Stimulated activated CD4-positive, alpha-beta T cell treated with anti-CD3 and anti-CD28 coated beads, TNF-alpha, amount 100 ng/mL, for 1 hour (primary cell): ENCODE data around the gene RRAGA.
"Not testable (repeated sequence)": the region's sequence is repeated elsewhere in the genome, so short reads cannot be mapped to it uniquely, and the experiment has no call there.

Experiments
- DNase-seq, 3 donors: peaks; one replicate each; pipeline ENCODE4 v3.0.0-alpha.2; 2020; ENCODE audit warnings: low read depth in 3 of 3, low spot score in 1 of 3

RRAGA gene, protein sequence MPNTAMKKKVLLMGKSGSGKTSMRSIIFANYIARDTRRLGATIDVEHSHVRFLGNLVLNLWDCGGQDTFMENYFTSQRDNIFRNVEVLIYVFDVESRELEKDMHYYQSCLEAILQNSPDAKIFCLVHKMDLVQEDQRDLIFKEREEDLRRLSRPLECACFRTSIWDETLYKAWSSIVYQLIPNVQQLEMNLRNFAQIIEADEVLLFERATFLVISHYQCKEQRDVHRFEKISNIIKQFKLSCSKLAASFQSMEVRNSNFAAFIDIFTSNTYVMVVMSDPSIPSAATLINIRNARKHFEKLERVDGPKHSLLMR

DNA sequence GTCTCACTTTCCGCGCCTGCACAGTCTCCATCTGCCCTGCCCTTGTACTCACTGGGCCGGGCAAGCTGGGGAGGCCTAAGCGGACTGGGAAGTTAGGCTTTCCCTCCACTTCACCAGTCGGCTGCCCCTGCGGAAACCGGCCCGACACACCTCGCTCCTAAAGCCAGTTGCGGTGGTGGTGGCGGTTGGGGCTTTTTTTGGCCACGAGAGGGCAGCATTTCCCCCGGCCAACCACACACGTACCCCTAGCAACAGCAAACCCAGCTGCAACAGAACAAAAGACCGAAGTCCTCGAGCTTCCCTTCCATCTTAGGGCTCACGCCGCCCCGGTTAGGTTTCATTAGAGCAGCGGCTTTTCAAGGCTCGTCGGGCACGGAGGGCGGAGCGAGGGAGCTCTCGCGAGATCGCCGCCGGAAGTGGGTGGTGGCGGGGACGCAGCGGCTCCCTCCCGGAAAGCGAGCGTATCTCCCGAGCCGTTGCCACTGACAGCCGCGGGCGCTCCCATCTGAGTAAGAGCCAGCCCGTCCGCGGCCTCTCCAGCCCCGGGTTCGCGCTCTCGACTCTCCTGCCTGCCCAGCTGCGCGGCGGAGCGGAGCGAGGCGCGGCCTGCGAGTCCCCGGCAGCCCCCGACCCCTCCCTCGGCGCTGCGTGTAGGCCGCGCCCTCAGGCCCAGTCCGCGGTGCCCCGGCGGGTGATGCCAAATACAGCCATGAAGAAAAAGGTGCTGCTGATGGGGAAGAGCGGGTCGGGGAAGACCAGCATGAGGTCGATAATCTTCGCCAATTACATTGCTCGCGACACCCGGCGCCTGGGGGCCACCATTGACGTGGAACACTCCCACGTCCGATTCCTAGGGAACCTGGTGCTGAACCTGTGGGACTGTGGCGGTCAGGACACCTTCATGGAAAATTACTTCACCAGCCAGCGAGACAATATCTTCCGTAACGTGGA lies at the start of gene RRAGA:
Gene RRAGA, plus strand, starts transcription at position 462 of the 951 bp plus-strand sequence. Its CDS starts 233 bp downstream, at position 695.
- DNase-seq, result peak; percentile 85 to 93 (median 89)

DNA sequence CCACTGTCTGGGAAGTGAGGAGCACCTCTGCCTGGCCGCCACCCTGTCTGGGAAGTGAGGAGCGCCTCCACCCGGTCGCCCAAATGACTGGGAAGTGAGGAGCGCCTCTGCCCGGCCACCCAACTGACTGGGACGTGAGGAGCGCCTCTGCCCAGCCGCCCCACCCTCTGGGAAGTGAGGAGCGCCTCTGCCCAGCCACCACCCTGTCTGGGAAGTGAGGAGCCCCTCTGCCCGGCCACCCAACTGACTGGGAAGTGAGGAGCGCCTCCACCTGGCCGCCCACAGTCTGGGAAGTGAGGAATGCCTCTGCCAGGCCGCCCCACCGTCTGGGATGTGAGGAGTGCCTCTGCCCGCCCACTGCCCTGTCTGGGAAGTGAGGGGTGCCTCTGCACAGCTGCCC lies 49.1 kb upstream of the RRAGA start:
- DNase-seq, result no peak

DNA sequence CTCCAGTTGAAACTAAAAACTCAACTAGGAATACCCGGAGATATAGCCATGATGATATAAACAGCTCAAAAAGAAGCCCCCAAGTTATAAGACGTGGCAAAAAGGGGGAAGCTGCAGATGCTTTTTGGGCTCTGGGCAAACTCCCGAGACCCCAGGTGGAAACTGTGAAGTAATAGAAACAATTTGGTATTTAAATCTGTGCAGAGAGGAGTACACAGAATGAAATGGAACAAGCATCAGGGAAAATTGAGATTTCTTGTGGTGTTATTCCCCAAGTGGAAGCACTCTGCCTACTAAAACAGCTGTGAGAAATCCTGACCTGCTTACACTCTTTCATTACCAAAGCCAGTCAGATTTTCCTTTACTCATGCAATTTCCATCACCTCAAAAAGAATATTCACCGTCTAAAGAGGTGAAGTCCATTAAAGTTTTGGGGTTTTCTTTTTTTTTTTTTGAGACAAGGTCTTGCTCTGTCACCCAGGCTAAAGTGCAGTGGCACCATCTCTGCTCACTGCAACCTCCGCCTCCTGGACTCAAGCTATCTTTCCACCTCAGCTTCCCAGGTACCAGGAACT lies 39.7 kb upstream of the RRAGA start:
- no peak for DNase-seq

DNA sequence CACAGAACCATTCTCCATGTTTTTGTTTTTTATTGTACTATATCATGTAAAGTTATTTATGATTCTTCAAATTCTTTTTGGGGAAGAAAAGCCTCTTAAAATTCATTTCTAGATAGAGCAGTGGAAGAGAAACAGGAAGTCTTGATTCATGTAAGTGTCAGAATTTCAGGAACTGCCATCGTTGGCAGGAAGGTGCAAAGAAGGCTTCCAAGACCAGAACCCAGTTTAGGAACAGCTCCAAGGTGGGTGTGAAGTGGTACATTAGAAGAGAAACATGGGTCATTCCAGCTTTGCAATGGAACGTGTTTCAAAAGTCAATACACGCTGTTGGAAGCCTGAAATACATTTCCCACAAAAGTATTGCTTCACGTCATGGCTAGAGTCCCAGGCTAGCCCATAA lies 31.0 kb upstream of the RRAGA start:
- DNase-seq, result no peak

DNA sequence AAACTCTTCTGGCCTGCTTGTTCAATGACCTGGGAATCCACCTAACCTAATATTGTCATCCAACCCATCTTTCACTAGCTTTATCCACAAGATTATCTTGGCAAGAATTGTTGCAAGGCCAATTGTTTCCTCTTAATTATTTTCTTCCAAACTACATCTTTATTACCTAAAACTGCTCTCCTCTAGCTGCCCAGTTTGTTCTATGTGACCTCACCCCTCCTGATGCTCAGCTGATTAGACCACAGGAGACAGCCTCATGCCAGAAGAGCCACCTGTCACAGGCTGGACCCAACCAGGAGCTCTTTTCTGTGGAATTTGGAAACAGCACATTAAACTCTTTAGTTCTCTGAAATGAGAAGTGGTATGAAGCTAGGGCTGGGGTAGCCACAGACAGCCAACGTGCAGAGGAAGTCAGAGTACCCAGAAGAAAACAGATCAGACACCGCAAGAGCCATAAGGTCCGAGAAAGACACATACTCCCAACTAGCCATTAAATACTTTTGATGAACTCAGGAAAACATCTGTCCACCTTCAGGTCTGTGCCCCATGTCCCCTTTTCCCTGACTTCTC lies 28.3 kb upstream of the RRAGA start:
- DNase-seq, result no peak

DNA sequence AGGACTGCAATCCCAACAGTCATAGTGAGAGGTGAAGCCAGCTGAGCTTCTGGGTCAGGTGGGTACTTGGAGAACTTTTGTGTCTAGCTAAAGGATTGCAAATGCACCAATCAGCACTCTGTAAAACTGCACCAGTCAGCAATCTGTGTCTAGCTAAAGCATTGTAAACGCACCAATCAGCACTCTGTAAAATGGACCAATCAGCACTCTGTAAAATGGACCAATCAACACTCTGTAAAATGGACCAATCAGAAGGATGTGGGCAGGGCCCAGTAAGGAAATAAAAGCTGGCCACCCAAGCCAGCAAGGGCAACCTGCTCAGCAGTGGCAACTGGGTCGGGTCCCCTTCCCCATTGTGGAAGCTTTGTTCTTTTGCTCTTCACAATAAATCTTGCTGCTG lies 27.6 kb upstream of the RRAGA start:
- DNase-seq, result not testable (repeated sequence)

DNA sequence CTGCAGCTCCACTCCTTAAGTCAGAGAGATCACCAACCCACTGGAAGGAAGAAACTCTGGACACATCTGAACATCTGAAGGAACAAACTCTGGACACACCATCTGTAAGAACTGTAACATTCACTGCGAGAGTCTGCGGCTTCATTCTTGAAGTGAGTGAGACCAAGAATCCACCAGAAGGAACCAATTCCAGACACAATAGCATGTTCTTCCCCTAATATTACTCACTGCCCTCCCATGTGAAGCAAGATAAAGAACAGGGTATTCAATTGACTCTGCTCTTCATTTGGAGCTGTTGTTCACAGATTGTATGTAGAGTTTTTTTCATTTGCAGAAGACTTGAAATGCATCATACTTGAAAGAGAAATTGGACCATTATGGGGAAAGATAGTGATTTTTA lies 27.0 kb upstream of the RRAGA start:
- no peak for DNase-seq

DNA sequence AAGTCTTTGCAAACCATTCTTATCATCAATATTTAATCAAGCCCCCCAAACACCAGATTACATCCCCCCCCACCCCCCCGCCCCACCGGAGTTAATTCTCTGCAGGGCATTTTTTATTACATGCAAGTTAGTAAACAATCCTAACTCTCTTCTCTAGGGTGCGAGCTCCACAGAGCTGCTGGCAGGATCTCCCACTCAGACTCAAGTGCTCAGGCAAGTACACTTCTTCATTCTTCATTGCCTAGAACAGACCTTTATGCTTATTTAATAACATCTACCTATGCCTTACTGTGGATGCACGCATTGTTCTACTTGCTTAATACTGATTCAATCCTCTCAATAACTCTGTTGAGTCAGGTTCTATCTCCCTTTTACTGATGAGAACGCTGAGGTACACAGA lies 26.1 kb upstream of the RRAGA start:
- no peak for DNase-seq

DNA sequence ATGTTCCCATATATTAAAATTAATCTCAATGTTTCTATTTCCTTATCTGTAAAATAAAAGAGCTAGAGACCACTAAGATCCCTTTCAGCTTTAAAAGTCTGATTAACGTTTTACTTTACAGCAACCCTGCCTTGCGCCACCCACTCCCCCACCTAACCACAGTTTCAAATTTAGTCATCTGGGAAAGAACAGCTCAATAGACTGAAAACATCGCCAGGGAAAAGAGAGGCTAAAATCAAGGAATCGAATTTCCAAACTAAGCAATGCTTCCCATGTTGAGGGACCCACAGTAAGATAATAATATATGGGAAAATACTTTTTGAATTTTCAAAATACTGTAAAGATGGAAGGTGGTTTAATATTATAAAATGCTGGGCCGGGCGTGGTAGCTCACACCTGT lies 22.9 kb upstream of the RRAGA start:
- no peak for DNase-seq

DNA sequence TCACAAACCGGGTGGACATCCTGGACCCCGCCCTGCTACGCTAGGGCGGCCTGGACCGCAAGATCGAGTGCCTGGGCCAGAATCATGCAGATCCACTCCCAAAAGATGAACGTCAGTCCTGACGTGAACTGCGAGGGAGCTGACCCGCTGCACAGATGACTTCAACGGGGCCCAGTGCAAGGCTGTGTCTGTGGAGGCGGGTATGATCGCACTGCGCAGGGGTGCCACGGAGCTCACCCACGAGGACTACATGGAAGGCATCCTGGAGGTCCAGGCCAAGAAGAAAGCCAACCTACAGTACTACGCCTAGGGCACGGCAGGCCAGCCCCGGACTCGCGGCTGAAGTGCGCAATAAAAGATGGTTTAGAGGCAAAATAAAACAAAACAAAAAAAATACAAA lies 21.4 kb upstream of the RRAGA start:
- DNase-seq, result no peak

DNA sequence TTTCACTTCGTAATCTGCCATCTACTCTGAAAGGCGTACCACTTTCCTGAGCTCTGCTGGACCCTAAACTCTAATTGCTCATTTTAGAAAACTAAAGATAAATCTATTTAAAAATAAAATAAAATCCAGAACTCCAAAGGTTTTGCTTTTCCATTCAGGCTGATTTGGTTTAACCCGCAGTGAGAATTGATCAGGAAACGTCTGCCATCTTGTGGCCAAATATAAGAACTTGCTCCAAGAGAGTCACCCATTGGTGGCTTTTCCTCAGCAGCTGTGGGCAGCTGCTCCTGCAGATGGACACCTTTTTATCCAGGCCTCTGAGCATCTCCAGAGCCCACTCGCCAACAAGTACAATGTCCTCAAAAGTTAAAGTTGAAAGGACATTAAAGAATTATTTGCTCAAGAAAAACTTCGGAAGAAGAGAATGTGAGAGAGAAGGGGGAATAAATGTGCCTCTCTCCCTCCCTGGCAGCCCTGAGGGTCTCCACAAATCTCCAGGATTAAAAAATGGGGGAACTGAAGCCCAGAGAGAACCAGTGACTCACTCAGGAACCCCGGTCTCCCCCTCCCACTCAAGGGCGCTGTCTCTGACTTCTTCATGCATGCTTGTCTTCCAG lies 20.3 kb upstream of the RRAGA start:
- no peak for DNase-seq

DNA sequence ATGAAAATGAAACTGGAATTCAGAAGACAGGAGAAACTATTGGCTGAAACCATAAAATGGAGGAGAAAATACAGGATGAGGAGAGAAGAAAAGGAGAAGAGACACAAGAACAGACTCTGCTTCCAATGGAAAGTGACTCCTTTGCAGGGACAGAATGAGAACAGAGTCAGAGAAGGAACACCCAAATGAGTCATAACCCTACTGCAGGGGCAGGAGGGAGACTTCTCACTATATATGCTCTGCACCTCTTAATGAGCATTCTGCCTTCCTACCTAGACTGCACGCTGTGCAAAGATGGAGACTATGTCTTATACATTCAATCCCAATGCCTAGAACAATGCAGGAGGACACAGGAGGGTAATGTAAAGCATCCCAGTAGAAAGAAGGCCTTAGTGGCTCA lies 18.3 kb upstream of the RRAGA start:
- DNase-seq, result no peak

DNA sequence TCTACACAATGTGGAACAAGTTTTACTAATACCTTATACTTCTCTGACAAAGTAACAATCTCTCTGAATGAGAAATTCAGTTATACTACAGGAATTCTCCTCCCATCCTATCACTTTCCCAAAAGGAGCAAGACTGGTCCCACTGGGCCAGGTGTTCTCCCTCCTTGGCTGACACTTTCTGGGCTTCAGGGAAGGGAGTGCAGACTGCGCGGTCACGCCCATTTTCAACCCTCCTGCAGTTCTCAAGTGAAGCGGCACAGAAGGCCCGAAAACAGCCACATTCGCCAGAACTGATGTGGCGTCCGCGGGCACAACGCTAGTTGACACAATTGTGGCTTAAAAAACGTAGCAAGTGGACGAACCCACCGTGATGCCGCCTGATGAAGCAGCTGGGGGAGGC lies 16.8 kb upstream of the RRAGA start:
- no peak for DNase-seq

DNA sequence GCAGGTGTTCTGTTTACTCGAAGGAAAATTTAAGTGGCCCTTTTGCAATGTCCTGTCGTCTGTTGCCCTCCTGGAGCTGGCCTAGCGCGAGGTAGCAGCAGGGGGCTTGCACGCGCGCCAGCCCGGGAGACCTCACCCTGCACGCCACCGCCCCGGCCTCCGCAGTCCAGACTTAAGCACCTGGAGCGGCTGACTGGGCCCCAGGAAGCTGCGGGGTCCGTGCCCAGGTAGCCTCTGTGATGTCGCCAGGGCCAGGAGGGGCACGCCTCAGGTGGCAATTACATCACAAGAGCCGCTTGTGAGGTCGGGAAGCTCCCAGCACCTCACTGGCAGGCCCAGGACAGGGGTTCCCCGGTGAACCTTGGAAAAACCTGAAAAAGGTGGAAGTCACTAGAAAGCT lies 16.2 kb upstream of the RRAGA start, which contains the start of gene SAXO1:
Gene SAXO1, minus strand, starts transcription at position 195 of the 400 bp plus-strand sequence. CDS start 301 bp downstream, outside the sequence.
- DNase-seq, result no peak

DNA sequence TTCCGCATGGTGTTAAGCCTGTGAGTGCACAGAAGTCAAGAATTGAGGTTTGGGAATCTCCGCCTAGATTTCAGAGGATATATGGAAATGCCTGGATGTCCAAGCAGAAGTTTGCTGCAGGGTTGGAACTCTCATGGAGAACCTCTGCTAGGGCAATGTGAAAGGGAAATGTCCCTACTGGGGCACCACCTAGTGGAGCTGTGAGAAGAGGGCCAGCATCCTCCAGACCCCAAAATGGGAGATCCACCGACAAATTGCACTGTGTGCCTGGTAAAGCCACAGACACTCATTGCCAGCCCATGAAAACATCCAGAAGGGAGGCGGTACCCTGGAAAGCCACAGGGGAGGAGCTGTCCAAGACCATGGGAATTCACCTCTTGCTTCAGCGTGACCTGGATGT lies 12.6 kb upstream of the RRAGA start:
- DNase-seq, result no peak

DNA sequence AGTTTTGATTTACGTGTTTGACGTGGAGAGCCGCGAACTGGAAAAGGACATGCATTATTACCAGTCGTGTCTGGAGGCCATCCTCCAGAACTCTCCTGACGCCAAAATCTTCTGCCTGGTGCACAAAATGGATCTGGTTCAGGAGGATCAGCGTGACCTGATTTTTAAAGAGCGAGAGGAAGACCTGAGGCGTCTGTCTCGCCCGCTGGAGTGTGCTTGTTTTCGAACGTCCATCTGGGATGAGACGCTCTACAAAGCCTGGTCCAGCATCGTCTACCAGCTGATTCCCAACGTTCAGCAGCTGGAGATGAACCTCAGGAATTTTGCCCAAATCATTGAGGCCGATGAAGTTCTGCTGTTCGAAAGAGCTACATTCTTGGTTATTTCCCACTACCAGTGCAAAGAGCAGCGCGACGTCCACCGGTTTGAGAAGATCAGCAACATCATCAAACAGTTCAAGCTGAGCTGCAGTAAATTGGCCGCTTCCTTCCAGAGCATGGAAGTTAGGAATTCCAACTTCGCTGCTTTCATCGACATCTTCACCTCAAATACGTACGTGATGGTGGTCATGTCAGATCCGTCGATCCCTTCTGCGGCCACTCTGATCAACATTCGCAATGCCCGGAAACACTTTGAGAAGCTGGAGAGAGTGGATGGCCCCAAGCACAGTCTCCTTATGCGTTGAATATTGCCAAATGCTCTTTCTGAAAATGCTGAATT lies 850 bp downstream of the RRAGA start:
- no peak for DNase-seq

DNA sequence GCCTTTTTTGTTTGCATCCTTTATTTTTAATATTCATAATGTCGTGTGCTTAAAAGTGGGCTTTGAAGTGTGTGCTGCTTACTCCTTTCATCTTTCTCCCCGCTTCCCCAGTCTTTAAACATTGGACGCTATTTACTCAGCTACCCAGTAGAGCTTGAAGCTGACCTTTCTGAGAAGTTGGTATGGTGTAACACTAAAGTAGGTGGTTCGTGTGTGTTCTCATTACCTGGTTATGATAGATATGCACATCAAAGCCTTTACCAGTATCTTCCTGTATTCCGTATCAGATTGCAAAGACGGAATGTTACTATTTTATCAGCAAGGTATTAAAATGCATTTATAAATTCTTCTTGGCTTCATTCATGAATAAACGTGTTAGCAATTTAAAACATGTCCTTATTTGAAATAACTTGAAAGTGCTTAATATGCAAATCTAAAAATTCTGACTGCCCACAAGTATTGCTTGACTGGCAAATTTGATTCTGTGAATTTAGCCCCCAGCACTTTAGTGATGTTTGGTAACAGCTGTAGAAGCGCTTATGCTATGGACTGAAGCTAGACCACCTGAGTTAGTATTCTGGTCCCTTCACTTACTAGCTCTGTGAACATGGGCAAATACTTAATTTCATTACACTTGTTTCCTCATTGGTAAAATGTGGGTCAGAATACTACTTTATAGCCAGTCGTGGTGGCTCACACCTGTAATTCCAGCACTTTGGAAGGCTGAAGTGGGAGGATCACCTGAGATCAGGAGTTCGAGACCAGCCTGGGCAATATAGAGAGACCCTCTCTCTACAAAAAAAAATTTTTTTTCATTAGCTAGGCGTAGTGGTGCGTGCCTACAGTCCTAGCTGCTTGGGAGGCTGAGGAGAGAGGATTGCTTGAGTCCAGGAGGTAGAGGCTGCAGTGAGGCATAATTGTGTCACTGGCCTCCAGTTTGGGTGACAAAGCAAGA lies 1.7 kb downstream of the RRAGA start:
- no peak for DNase-seq

DNA sequence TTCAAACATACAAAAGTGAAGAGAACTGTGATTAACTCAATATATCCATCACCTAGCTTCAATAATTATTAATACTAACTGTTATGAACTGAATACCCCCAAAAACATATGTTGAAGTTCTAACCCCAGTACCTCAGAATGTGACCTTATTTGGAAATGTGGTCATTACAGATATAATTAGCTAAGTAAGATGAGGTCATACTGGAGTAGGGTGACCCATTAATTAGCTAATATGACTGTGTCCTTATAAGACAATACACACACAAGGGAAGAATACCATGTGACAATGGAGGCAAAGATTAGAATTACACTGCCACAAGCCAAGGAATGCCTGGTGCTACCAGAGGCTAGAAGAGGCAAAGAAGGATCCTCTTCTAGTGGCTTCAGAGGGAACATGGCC lies 7.8 kb downstream of the RRAGA start:
- no peak for DNase-seq

DNA sequence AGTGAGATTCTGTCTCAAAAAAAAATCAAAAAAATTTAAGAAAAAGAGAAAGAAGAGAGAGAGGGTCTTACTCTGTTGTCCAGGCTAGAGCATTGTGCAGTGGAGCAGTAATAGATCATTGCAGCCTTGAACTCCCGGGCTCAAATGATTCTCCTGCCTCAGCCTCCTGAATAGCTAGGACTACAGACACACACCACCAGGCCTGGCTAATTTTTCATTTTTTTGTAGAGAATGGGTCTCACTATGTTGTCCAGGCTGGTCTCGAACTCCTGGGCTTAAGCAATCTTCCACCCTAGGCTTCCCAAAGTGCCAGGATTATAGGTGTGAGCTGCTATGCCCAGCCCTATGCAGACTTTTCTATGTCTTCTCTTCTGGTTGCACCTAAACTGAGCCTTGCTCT lies 25.0 kb downstream of the RRAGA start:
- DNase-seq, result no peak
